ENCODE data around the gene TMPRSS11F.

The TMPRSS11F gene

DNA sequence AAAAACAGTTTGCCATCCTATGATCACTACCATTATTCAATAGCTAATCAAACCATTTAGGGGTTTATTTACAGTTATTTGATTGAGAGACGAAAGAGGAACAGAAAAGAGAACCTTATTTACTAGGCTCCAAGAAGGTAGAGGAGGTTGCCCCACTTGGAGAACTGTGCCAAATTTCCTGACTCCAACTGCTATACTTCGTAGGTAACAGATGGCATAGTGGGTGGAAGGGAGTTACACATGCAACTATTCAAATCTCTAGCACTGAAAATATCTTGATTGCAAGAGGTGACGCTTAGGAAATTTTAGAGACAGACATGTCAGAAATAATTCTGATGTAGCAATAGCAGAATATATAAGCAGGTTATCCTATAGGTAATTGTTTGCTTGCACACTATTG lies 38.0 kb upstream of the TMPRSS11F start:
- no peak for TF ChIP-seq EZH2phosphoT487 (IDR thresholded peaks at IDR 0.05; ENCODE audit: low read depth)
- TF ChIP-seq, protein P1, sequence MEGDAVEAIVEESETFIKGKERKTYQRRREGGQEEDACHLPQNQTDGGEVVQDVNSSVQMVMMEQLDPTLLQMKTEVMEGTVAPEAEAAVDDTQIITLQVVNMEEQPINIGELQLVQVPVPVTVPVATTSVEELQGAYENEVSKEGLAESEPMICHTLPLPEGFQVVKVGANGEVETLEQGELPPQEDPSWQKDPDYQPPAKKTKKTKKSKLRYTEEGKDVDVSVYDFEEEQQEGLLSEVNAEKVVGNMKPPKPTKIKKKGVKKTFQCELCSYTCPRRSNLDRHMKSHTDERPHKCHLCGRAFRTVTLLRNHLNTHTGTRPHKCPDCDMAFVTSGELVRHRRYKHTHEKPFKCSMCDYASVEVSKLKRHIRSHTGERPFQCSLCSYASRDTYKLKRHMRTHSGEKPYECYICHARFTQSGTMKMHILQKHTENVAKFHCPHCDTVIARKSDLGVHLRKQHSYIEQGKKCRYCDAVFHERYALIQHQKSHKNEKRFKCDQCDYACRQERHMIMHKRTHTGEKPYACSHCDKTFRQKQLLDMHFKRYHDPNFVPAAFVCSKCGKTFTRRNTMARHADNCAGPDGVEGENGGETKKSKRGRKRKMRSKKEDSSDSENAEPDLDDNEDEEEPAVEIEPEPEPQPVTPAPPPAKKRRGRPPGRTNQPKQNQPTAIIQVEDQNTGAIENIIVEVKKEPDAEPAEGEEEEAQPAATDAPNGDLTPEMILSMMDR (IDR thresholded peaks at IDR 0.05; ENCODE audit: low read depth, low read length) = no peak

DNA sequence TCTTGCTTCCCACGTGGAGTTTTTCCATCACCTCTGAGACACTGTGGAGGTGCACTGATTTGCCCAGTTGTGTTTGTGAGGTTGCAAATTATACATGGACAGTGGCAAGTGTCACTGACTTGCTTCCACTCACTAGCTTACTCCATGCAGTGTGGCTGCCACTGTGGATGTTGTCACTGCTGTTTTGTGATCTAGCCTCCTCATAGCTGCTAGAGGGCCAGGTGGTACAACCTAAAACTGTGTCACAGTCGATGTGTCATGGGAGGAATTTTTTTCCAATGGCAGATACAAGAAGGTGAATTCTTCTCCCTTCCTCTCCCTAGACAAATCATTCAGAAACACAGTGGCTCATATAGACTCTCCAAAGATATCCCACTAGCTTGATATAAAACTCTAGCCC lies 37.5 kb upstream of the TMPRSS11F start:
- TF ChIP-seq EZH2phosphoT487 (IDR thresholded peaks at IDR 0.05; ENCODE audit: low read depth) = no peak
- TF ChIP-seq, protein P1 (IDR thresholded peaks at IDR 0.05; ENCODE audit: low read depth, low read length) = no peak
- no peak overlapping the region for H2AFZ ChIP-seq (ENCODE audit: low read depth, low read length)
- H3K4me3 ChIP-seq (ENCODE audit: low read length) = no peak overlapping the region
- H3K27me3 ChIP-seq (ENCODE audit: low read depth, low read length) = no peaks in the 10 kb centered on the region
- H3K9ac ChIP-seq (ENCODE audit: low read length) = no peak overlapping the region
- H3K4me1 ChIP-seq (ENCODE audit: low read length) = no peaks in the 10 kb centered on the region
- H3K4me2 ChIP-seq (ENCODE audit: low read length) = no peak overlapping the region
- no peaks in the 10 kb centered on the region for H3K36me3 ChIP-seq (replicated peaks; ENCODE audit: low read depth, low read length)
- no peak overlapping the region for H3K27ac ChIP-seq (ENCODE audit: low read length)
- no peaks in the 10 kb centered on the region for H3K9me3 ChIP-seq (ENCODE audit: insufficient read depth, low read length)
- H4K20me1 ChIP-seq (ENCODE audit: insufficient read depth, low read length) = no peaks in the 10 kb centered on the region
- H3K79me2 ChIP-seq (ENCODE audit: low read length) = no peaks in the 10 kb centered on the region

More for the DNA sequence above, 38.0 kb upstream of the TMPRSS11F start:
- Histone ChIP-seq H3K4me3 (ENCODE audit: low read length) (no peak overlapping the region), H2AFZ (ENCODE audit: low read depth, low read length) (no peak overlapping the region), H3K27ac (ENCODE audit: low read length) (no peak overlapping the region), H3K9ac (ENCODE audit: low read length) (no peak overlapping the region), H3K4me2 (ENCODE audit: low read length) (no peak overlapping the region), H3K4me1 (ENCODE audit: low read length) (no peaks in the 10 kb centered on the region), H3K27me3 (ENCODE audit: low read depth, low read length) (no peaks in the 10 kb centered on the region), H3K36me3 (replicated peaks; ENCODE audit: low read depth, low read length) (no peaks in the 10 kb centered on the region), H4K20me1 (ENCODE audit: insufficient read depth, low read length) (no peaks in the 10 kb centered on the region), H3K9me3 (ENCODE audit: insufficient read depth, low read length) (no peaks in the 10 kb centered on the region), H3K79me2 (ENCODE audit: low read length) (no peaks in the 10 kb centered on the region)

DNA sequence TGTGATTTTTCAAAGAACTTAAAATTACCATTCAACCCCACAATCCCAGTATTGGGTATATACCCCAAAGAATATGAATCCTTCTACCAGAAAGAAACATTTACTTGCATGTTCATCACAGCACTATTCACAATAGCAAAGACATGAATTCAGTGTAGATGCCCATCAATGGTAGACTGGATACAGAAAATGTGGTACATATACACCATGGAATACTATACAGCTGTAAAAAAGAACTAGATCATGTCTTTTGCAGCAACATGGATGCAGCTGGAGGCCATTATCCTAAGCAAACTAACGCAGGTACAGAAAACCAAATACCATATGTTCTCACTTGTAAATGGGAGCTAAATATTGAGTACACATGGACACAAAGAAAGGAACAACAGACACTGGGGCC lies 34.1 kb upstream of the TMPRSS11F start:
- Histone ChIP-seq H3K27me3 (ENCODE audit: low read depth, low read length) (no peaks in the 10 kb centered on the region), H3K79me2 (ENCODE audit: low read length) (no peaks in the 10 kb centered on the region), H3K4me3 (ENCODE audit: low read length) (no peak overlapping the region), H3K9ac (ENCODE audit: low read length) (no peak overlapping the region), H3K9me3 (ENCODE audit: insufficient read depth, low read length) (no peaks in the 10 kb centered on the region), H2AFZ (ENCODE audit: low read depth, low read length) (no peak overlapping the region), H3K4me1 (ENCODE audit: low read length) (no peaks in the 10 kb centered on the region), H3K36me3 (replicated peaks; ENCODE audit: low read depth, low read length) (no peaks in the 10 kb centered on the region), H3K27ac (ENCODE audit: low read length) (no peak overlapping the region), H3K4me2 (ENCODE audit: low read length) (no peak overlapping the region), H4K20me1 (ENCODE audit: insufficient read depth, low read length) (no peaks in the 10 kb centered on the region)
- TF ChIP-seq, protein P1 (IDR thresholded peaks at IDR 0.05; ENCODE audit: low read depth, low read length) = no peak
- TF ChIP-seq EZH2phosphoT487 (IDR thresholded peaks at IDR 0.05; ENCODE audit: low read depth) = no peak

DNA sequence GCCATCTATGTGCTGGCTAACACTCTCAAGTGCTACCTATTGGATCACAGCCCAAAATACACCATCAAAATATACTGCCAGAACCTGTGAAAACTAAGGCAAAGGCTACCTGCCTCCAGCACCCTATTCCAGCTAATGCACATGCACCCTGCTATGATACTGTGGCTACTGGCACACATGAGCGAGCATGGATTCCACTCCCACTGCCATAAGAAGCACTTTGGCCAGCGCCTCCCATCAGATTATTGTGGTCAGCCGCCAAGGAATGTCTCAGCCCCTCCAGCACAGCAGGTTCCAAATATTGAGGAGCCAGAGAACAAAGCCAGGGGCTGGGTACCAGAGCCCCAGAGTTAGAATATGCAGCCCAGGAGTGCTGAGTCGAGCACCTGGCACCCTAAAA lies 32.5 kb upstream of the TMPRSS11F start:
- Histone ChIP-seq H3K4me1 (ENCODE audit: low read length) (no peaks in the 10 kb centered on the region), H3K36me3 (replicated peaks; ENCODE audit: low read depth, low read length) (no peaks in the 10 kb centered on the region), H3K4me3 (ENCODE audit: low read length) (no peak overlapping the region), H3K27ac (ENCODE audit: low read length) (no peak overlapping the region), H4K20me1 (ENCODE audit: insufficient read depth, low read length) (no peaks in the 10 kb centered on the region), H3K4me2 (ENCODE audit: low read length) (no peak overlapping the region), H3K27me3 (ENCODE audit: low read depth, low read length) (no peaks in the 10 kb centered on the region), H2AFZ (ENCODE audit: low read depth, low read length) (no peak overlapping the region), H3K9ac (ENCODE audit: low read length) (no peak overlapping the region), H3K9me3 (ENCODE audit: insufficient read depth, low read length) (no peaks in the 10 kb centered on the region), H3K79me2 (ENCODE audit: low read length) (no peaks in the 10 kb centered on the region)
- TF ChIP-seq, protein P1 (IDR thresholded peaks at IDR 0.05; ENCODE audit: low read depth, low read length) = no peak
- no peak for TF ChIP-seq EZH2phosphoT487 (IDR thresholded peaks at IDR 0.05; ENCODE audit: low read depth)

Measured in OCI-LY3 (cell line).